Embryonic facial prominence (tissue), 1 donor: Measurements from ENCODE around the gene TNFAIP1.
"Not testable (repeated sequence)": the region's sequence is repeated elsewhere in the genome, so short reads cannot be mapped to it uniquely, and the experiment has no call there.

Source experiments
- DNase-seq: peaks from one replicate; pipeline ENCODE4 v3.0.0-alpha.2; 2016; ENCODE audit errors: extremely low spot score

Gene TNFAIP1

GRCh38 chr17:28335201-28335958 lies at the start of gene TNFAIP1, which contains the start of gene IFT20:
TNFAIP1 (plus strand) TSS chr17:28335761; CDS start chr17:28339522, 3,761 bp downstream.
IFT20 (minus strand) TSS chr17:28335472; CDS start chr17:28331985, 3,487 bp downstream.
- DNase-seq = peak; percentile 99

DNA sequence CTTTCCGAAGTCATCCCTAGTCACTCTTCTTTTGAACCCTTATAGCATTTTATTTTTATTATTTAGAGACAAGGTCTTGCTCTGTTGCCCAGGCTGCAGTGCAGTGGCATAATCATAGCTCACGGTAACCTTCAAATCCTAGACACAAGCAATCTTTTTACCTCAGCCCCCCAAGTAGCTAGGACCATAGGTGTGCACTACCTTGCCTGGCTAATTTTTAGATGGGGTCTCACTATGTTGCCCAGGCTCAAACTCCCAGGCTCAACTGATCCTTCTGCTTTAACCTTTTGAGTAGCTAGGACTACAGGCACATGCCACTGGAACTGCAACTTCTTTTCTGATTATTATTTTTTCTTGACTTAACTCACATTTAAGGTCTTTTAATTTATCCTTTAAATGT lies 49.6 kb upstream of the TNFAIP1 start:
- no peak for DNase-seq

GRCh38 chr17:28290703-28291102 lies 44.9 kb upstream of the TNFAIP1 start:
- DNase-seq = no peak

- DNase-seq = no peak
Observed at GRCh38 chr17:28291780-28292330, 43.7 kb upstream of the TNFAIP1 start.

DNA sequence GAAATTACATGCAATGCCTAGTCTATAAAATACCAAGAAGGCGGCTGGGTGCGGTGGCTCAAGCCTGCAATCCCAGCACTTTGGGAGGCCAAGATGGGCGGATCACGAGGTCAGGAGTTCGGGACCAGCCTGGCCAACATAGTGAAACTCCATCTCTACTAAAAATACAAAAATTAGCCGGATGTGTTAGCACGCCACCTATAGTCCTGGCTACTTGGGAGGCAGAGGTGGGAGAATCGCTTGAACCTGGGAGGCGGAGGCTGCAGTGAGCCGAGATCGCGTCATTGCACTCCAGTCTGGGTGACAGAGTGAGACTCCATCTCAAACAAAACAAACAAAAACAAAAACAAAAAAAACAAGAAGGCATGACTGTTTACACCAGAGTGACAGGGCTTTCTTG lies 42.7 kb upstream of the TNFAIP1 start:
- DNase-seq = not testable (repeated sequence)

- no peak for DNase-seq
Observed at GRCh38 chr17:28293994-28294393, 41.6 kb upstream of the TNFAIP1 start.

GRCh38 chr17:28295677-28296578 lies 39.6 kb upstream of the TNFAIP1 start:
- no peak for DNase-seq

GRCh38 chr17:28298449-28298848 lies 37.1 kb upstream of the TNFAIP1 start:
- no peak for DNase-seq

DNA sequence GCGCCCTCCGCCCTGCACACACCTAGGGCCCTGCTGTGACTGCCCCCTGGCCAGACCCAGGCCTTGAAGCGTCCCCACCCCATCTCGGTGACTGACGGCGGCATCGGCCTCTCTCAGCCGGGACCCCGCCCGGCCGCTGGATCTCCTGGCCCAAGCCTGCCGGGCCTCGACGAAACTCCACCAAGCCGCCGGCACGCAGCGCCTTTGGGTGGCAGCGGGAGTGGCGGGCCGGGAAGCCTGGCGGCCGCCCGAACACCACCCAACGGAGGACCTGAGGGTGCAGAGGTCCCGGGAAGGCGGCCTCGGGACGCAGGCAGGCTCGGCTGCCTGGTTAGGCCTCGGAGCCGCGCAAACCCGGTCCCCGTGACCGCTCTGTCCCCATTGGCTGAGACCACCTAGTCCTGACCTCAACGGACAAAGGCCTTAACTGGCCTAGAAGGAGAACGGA lies 28.6 kb upstream of the TNFAIP1 start:
- DNase-seq = no peak

DNA sequence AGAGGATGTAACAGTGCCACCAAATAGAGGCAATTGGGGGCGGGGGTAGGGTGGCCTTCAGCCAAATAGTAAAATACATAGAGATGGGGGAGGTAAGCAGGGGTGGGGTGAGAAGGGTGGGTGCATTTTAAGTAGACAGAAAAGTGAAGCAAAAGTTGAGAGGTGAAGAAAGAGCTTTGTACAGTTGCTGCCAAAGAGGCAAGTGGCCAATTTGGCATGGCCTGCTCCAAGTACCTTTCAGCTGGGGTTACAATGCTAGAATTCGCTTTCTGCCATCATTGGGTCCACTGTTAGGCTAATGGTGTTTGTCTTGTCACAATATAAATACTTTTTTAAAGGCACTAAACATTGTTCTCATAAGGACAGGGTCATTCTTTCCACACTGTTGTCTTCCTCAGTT lies 21.7 kb upstream of the TNFAIP1 start:
- no peak for DNase-seq

DNA sequence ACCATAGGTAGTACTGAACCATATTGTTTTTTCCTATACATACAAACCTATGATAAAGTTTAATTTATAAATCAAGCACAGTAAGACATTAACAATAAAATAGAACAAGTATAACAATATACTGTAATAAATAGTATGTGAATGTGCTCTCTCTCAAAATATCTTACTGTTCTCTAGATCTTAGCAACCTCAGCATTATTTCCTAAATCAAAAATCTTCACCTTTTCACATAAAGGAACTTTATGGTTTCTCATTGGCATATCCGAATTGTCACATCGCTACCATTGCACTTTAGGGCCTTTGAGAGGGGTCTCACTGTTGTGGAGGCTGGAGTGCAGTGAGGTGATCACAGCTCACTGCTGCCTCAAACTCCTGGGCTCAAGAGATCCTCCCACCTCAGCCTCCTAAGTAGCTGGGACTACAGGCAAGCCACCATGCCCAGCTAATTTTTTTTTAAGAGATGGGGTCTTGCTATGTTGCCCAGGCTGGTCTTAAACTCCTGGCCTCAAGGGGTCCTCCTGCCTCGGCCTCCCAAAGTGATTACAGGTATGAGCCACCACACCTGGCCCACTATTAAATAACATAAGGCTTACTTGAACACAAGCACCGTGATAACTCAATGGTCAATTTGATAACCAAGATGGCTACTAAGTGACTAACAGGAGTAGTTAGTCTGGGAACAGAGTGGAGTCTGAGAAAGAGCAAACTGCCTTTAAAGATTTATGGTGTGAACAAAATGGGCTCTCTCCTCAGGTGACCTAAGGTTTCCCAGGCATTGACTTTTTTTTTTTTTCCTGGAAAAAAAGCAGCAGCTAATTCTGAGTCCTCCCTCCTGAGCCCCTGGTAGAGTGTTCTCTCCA lies 19.5 kb upstream of the TNFAIP1 start:
- no peak for DNase-seq

- no peak for DNase-seq
Observed at GRCh38 chr17:28317099-28317965, 18.2 kb upstream of the TNFAIP1 start.

GRCh38 chr17:28317966-28318758 lies 17.4 kb upstream of the TNFAIP1 start:
- DNase-seq = no peak

DNA sequence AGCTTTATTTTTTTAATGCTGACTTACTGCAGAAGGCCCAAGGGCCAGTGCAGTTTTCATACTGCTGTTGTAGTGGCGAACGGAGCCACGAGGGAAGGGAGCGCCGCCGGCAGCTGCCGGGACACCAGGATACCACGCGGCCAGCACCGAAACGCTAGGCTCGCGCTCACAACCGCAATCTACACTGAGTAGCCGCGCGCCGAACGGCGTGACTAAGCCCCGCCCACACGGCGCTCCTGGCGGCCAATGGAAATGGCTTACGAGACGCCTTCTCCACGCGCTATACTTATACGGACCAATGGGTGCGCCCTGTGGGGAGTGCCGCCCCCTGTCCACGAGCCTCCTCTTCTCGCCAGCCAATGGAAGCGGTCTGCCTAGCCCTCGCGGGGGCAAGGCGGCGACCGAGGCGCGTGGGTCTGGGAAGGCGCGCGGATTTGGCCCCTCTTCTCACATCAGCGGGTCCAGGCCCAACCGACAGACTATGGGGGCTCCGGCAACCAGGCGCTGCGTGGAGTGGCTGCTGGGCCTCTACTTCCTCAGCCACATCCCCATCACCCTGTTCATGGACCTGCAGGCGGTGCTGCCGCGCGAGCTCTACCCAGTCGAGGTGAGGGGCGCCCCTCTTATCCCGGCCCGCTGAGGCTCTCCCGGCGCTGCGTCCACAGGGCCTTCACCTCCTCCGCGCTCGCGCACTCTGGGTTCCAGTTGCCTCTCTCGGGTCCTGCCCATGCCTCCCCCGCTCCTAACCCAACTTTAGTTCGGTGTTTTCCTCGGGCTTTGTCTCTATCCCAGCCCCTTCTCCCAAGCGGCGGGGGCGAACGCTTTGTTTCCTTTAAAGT lies 16.6 kb upstream of the TNFAIP1 start, which contains the start of gene TMEM97:
Gene TMEM97 (plus strand): TSS at position 442 of the 839 bp plus-strand sequence. CDS start 40 bp downstream, at position 482.
- peak; percentile 89 for DNase-seq

GRCh38 chr17:28319598-28319935 lies 16.0 kb upstream of the TNFAIP1 start:
- DNase-seq = no peak

- DNase-seq = no peak
Observed at GRCh38 chr17:28320215-28321061, 15.1 kb upstream of the TNFAIP1 start.

DNA sequence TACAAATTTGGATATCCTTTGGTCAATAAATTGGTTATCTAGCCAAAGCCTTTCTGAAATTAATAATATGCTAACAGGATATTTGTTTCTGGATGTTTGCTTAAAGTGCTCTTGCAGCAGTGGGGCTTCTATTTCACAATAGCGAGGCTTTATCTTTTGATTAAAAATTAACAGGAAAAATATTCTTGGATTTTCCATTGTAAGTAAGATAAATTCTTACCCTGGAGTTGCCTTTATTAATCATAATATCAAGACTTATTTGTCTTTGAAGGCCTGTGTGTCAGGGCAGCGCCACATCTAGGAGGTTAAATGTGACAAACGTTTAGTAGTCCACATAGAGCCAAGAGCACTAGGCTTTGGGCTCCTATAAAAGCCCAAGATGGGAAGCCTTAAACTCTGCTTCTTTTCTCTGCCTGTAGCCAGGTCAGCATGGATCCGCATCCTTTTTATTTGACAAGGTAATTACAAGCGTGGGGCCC lies 11.3 kb upstream of the TNFAIP1 start:
- no peak for DNase-seq
